GM12878 (cell line): ENCODE data around the gene SPOCK1. TPM values are rescaled to one million over a fixed set of nuclear protein-coding genes. Genes with fewer than 3 reads are reported as not detected.

Experiments used
- ATAC-seq: fragments of 200-7000 bp; cut with Tn5 transposase; 3 replicates; pipeline ENCODE4 v1.9.1; 2020; ENCODE audit warnings: mild to moderate bottlenecking, moderate library complexity
- BruUV-seq: library from RNA; stranded (reverse); fragments of 400-500 nt; replicated peaks from 2 replicates; lab custom pipeline; 2021; lab: Mats Ljungman, UMichigan
- CTCF ChIA-PET: fragments of 300-600 bp; sonication (Branson Sonifier 250); formaldehyde crosslinking; extraction: SDS; loops from one replicate; lab custom pipeline; 2021; ENCODE audit warnings: inconsistent platforms; lab: Yijun Ruan, JAX
- POLR2A ChIA-PET: fragments of 350-600 bp; formaldehyde crosslinking; extraction: SDS; loops from one replicate; lab custom pipeline; 2021; ENCODE audit warnings: inconsistent platforms; lab: Charles Lee
- RAD21 ChIA-PET: fragments of 300-600 bp; sonication (Branson Sonifier 250); formaldehyde crosslinking; loops from one replicate; lab custom pipeline; 2023; ENCODE audit warnings: antibody characterized with exemption; ENCODE audit not compliant: unreplicated experiment; lab: Charles Lee
- SMC1A ChIA-PET: fragments of 300-600 bp; sonication (Branson Sonifier 250); formaldehyde crosslinking; loops from one replicate; lab custom pipeline; 2023; ENCODE audit not compliant: unreplicated experiment, uncharacterized antibody; lab: Charles Lee
- DNase-seq: peaks from one replicate; pipeline ENCODE4 v3.0.0-alpha.2; 2011; ENCODE audit warnings: low read depth, low spot score
- FAIRE-seq: peaks from 3 replicates; lab custom pipeline; 2011; peaks lifted over from hg19 to GRCh38; lab: Jason Lieb, UNC
- H2AFZ ChIP-seq: 2 replicates; pipeline ENCODE4 v1.6.0; 2011; ENCODE audit warnings: low read depth, low read length, control low read depth; ENCODE audit not compliant: control insufficient read depth
- H3K27ac ChIP-seq: 2 replicates; pipeline ENCODE4 v1.5.1; 2011; ENCODE audit warnings: control low read depth; ENCODE audit not compliant: control insufficient read depth, insufficient read depth
- H3K27me3 ChIP-seq, 2 experiments: replicated peaks in 1 of 2; 2 replicates each; pipeline versions ENCODE4 v1.6.0 to v1.6.1; 2011; ENCODE audit warnings: low read length in 1 of 2; ENCODE audit not compliant: control insufficient read depth in 2 of 2, insufficient read depth in 2 of 2
- H3K36me3 ChIP-seq, 2 experiments: 2 replicates each; pipeline ENCODE4 v1.5.1; 2011; ENCODE audit warnings: low read length in 1 of 2; ENCODE audit not compliant: control insufficient read depth in 2 of 2, insufficient read depth in 2 of 2
- H3K4me1 ChIP-seq: 2 replicates; pipeline ENCODE4 v1.6.1; 2011; ENCODE audit warnings: mild to moderate bottlenecking, low read length, moderate library complexity, mixed read lengths; ENCODE audit not compliant: control insufficient read depth, insufficient read depth
- H3K4me2 ChIP-seq: 2 replicates; pipeline ENCODE4 v1.6.0; 2011; ENCODE audit warnings: control low read depth; ENCODE audit not compliant: control insufficient read depth, insufficient read depth
- H3K4me3 ChIP-seq: fragments of 200-600 bp; sonication (generic); 2 replicates; pipeline ENCODE4 v1.5.1; 2016
- H3K79me2 ChIP-seq: 2 replicates; pipeline ENCODE4 v1.6.0; 2011; ENCODE audit warnings: low read length; ENCODE audit not compliant: control insufficient read depth, insufficient read depth
- H3K9ac ChIP-seq: 2 replicates; pipeline ENCODE4 v1.8.0; 2011; ENCODE audit warnings: low read length, control low read depth, mixed read lengths; ENCODE audit not compliant: control insufficient read depth, insufficient read depth
- H3K9me3 ChIP-seq: replicated peaks from 3 replicates; pipeline ENCODE4 v1.5.1; 2011; ENCODE audit warnings: mild to moderate bottlenecking, low read length; ENCODE audit not compliant: control insufficient read depth, insufficient read depth
- H4K20me1 ChIP-seq: 2 replicates; pipeline ENCODE4 v1.6.0; 2011; ENCODE audit not compliant: control insufficient read depth, insufficient read depth
- ATF3 ChIP-seq: IDR thresholded peaks from 2 replicates; pipeline ENCODE4 v1.6.1; 2011; ENCODE audit warnings: low read depth, mild to moderate bottlenecking, low read length, moderate library complexity, borderline replicate concordance; ENCODE audit errors: extremely low read depth
- BHLHE40 ChIP-seq, 2 experiments: fragments of 450-650 bp in 1 of 2; IDR thresholded peaks; 2 replicates each; pipeline ENCODE4 v1.6.1; 2011 to 2017; ENCODE audit warnings: low read depth in 2 of 2, borderline replicate concordance in 1 of 2, improper control_type of control experiment in 1 of 2, low read length in 1 of 2, mild to moderate bottlenecking in 1 of 2
- GATAD2B ChIP-seq: fragments of 450-650 bp; conservative IDR thresholded peaks from 2 replicates; pipeline ENCODE4 v1.6.1; 2017; ENCODE audit warnings: low read depth, mild to moderate bottlenecking, moderate library complexity
- HDGF ChIP-seq: fragments of 450-650 bp; IDR thresholded peaks from 2 replicates; pipeline ENCODE4 v1.6.1; 2016; ENCODE audit warnings: antibody characterized with exemption
- IRF4 ChIP-seq: IDR thresholded peaks from 2 replicates; pipeline ENCODE4 v1.6.1; 2011; ENCODE audit warnings: low read depth, low read length
- NBN ChIP-seq: fragments of 450-650 bp; IDR thresholded peaks from 2 replicates; pipeline ENCODE4 v1.6.1; 2016
- NR2C2 ChIP-seq: IDR thresholded peaks from 2 replicates; pipeline ENCODE4 v1.6.1; 2011; ENCODE audit warnings: borderline replicate concordance, low read depth; ENCODE audit not compliant: control insufficient read depth, insufficient read length
- NR2F1 ChIP-seq: fragments of 450-650 bp; conservative IDR thresholded peaks from 2 replicates; pipeline ENCODE4 v1.6.1; 2017; ENCODE audit warnings: mild to moderate bottlenecking
- SREBF1 ChIP-seq: IDR thresholded peaks from 2 replicates; pipeline ENCODE4 v1.6.1; 2012; ENCODE audit warnings: mild to moderate bottlenecking, low read length
- TAF1 ChIP-seq: IDR thresholded peaks from 2 replicates; pipeline ENCODE4 v1.6.1; 2011; ENCODE audit warnings: mild to moderate bottlenecking, low read depth, low read length, borderline replicate concordance
- ZNF274 ChIP-seq: IDR thresholded peaks from one replicate; pipeline ENCODE4 v1.8.0; 2011; ENCODE audit not compliant: insufficient read length, insufficient read depth
- ZNF622 ChIP-seq: fragments of 450-650 bp; IDR thresholded peaks from 2 replicates; pipeline ENCODE4 v1.6.1; 2017; ENCODE audit warnings: mild to moderate bottlenecking, inconsistent platforms
- ZNF687 ChIP-seq: fragments of 450-650 bp; IDR thresholded peaks from 2 replicates; pipeline ENCODE4 v1.6.1; 2017; ENCODE audit warnings: mild to moderate bottlenecking, moderate library complexity
- WGBS: methylation state at CpG from one replicate; pipeline ENCODE4 v1.1.6; 2016; ENCODE audit warnings: low lambda C conversion rate; ENCODE audit not compliant: insufficient replicate concordance, insufficient coverage; ENCODE audit errors: missing lambda C conversion rate; 5-methylcytosine and 5-hydroxymethylcytosine counted together
- in situ Hi-C: fragments of 300-500 bp; cut with MboI; formaldehyde crosslinking; loops from 9 replicates; pipeline ENCODE4 v1.14.3; 2018; ENCODE audit warnings: mixed read lengths
- intact Hi-C: fragments of 100-400 bp; cut with micrococcal nuclease; formaldehyde crosslinking; loops from one replicate; pipeline ENCODE4 v1.14.2; 2022; ENCODE audit not compliant: unreplicated experiment
- polyA plus RNA-seq, 11 experiments: library from polyadenylated mRNA; depleted of rRNA in 4 of 11; unstranded in 6 of 11; stranded (reverse) in 5 of 11; fragments of >200 nt; fragmentation: Nextera tagmentation in 4 of 11; fragmentation: Illumina TruSeq in 1 of 11; extraction: Ambion mirVana in 4 of 11; extraction: Trizol in 1 of 11; gene quantifications; 1 replicate in 1 of 11; 2 replicates in 10 of 11; pipeline versions ENCODE4 v1.2.1 to v1.2.3, GENCODE V29; 2011 to 2016; ENCODE audit warnings: inconsistent platforms in 2 of 11, missing spikeins in 2 of 11, low read depth in 1 of 11
- total RNA-seq, 4 experiments: library from RNA; depleted of rRNA in 3 of 4; stranded (reverse); fragments of >200 nt in 3 of 4; fragmentation: Illumina TruSeq in 1 of 4; extraction: Trizol in 1 of 4; gene quantifications; 2 replicates each; pipeline versions ENCODE4 v1.2.1 to v1.2.3, GENCODE V29; 2013 to 2021

Gene SPOCK1
- total and polyA plus RNA-seq, 10 of the 15 experiments (the other 5 are each of a cell fraction or from before 2014, with no cell fraction given): 0.06 to 0.68 (median 0.25) TPM; not detected in 3

GRCh38 chr5:137305971-137306602, 193.0 kb downstream of the SPOCK1 start:
- Histone ChIP-seq H3K4me2 (no peak overlapping the region), H3K36me3 (no peaks in the 10 kb centered on the region), H2AFZ (no peak overlapping the region), H3K9ac (no peak overlapping the region), H4K20me1 (no peaks in the 10 kb centered on the region), H3K79me2 (no peaks in the 10 kb centered on the region), H3K9me3 (no peaks in the 10 kb centered on the region), H3K4me3 (no peak overlapping the region), H3K27me3 (no peaks in the 10 kb centered on the region; a peak in 1 of 4 replicates), H3K4me1 (no peaks in the 10 kb centered on the region), H3K27ac (no peak overlapping the region)
- intact Hi-C loops: no loop called here
- ChIA-PET POLR2A (no interaction called here), SMC1A (no interaction called here), RAD21 (no interaction called here), CTCF (interaction anchor here (1.5 to 2.1 kb wide), 2 partner anchors 14 to 15 kb away, joined by 6 to 10 read pairs; no protein-coding TSS in a partner anchor)
- in situ Hi-C loops: no loop called here
- WGBS: 39% methylated on average over 8 of the region's 8 CpGs
- no peak for ATAC-seq
- BruUV-seq: no TSS peak
- TF ChIP-seq BHLHE40 (IDR thresholded peaks at IDR 0.05; ENCODE audit: borderline replicate concordance in 1 of 2, low read depth in 2 of 2, low read length in 1 of 2) (no peak), ATF3 (no peak), SREBF1 (no peak), GATAD2B (no peak), ZNF687 (no peak), NR2C2 (no peak), TAF1 (no peak), IRF4 (no peak), ZNF622 (no peak), NBN (no peak), NR2F1 (no peak), HDGF (no peak), ZNF274 (no peak)
- no peak for FAIRE-seq
- DNase-seq: no peak
